ENCODE measurements around the gene INCA1.
"Not testable (repeated sequence)": the region's sequence is repeated elsewhere in the genome, so short reads cannot be mapped to it uniquely, and the experiment has no call there.

The INCA1 gene, protein sequence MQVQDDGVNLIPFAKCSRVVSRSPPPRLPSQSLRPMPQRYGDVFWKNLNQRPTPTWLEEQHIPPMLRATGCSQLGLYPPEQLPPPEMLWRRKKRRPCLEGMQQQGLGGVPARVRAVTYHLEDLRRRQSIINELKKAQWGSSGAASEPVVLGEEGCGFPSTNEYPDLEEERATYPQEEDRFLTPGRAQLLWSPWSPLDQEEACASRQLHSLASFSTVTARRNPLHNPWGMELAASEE

DNA sequence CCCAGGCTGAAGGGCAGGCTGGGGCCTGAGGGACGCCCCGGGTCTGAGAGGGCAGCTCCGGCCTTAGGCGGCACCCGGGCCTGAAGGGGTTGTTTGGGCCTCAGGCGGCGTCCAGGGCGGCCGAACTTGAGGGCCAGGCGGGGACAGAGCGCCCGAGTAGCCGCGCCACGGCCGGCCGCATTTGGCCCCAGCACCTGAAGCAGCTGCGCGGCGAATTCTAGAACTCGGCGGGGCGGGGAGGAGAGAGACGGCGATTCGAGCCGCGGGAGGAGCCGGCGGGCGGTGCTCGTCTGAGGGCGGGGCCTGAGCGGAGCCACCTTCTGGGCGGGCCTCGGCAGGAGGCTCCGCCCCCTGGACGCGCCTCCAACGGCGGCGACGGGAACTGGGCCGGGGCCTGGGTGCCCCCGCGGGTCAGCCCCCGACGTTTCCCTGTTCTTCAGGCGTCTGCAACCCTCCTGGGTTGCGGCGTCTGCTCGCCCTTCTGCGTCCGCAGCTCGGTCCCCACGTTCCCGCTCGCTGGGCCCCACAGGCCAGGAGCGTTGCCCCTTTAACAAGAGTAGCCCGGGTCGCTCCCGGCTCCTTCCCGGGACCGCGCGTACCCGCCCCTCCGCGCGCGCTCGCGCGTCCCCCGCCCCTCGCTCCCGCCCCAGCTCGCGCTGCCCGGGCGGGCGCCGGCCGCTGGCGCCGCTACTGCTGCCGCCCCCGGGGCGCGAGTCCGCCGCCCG is at the start of gene INCA1, which contains the start of gene KIF1C:
Gene INCA1 (minus strand): TSS at position 221 of the 725 bp plus-strand sequence. CDS start 3,085 bp downstream, outside the sequence.
Gene KIF1C (plus strand): TSS at position 649 of the 725 bp plus-strand sequence. CDS start 2,297 bp downstream, outside the sequence.
- peak; percentile 87 to 91 for DNase-seq

DNA sequence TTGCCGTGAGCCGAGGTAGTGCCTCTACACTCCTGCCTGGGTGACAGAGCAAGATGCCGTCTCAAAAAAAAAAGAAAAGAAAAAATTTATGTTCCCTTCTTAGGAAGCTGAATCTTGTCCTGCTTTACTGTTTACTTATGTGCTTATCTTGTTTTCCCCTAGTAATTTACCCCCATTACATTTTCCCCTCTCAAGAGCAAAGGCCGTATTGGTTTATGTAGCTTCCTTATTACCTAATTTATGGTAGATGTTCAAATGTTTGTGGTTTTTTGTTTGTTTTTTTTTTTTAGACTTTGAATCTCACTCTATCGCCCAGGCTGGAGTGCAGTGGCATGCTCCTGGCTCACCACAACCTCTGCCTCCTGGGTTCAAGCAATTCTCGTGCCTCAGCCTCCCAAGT is 48.2 kb upstream of the INCA1 start:
- DNase-seq, result no peak

DNA sequence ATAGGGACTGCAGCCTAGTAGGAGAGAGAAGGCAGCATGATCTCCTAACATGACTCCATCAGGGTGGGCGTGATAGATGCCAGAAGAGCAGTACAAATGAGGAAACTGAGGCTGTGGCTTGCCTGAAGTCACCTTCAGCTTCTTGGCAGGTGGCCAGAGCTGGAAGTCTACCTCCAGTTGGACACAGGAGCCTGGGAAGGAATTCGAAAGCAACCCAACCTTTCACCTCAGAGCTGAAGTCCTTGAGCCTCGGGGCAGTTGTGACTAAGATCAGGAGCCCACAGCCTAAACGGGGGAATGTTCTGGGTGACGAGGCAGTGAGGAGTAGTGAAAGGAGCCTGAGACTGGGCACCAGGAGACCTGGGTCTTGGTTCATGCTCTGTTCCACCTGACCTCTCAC is 47.3 kb upstream of the INCA1 start:
- DNase-seq, result no peak

DNA sequence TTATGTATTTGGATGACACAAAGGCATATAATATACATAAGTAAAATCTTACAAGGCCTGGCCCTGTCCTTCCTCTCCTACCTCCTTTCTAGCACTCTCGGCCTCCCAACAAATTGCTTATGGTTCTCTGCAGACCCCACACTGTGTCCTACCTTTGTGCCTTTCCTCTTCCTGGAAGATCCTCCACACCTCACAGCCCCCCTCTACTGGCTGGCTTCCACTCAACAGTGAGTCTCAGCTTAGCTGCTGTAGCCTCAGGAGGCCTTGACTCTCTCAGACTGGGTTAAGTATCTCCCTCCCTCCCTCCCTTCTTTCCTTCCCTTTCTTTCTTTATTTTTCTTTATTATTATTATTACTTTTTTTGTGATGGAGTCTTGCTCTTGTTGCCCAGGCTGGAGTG is 46.2 kb upstream of the INCA1 start:
- DNase-seq, result no peak

DNA sequence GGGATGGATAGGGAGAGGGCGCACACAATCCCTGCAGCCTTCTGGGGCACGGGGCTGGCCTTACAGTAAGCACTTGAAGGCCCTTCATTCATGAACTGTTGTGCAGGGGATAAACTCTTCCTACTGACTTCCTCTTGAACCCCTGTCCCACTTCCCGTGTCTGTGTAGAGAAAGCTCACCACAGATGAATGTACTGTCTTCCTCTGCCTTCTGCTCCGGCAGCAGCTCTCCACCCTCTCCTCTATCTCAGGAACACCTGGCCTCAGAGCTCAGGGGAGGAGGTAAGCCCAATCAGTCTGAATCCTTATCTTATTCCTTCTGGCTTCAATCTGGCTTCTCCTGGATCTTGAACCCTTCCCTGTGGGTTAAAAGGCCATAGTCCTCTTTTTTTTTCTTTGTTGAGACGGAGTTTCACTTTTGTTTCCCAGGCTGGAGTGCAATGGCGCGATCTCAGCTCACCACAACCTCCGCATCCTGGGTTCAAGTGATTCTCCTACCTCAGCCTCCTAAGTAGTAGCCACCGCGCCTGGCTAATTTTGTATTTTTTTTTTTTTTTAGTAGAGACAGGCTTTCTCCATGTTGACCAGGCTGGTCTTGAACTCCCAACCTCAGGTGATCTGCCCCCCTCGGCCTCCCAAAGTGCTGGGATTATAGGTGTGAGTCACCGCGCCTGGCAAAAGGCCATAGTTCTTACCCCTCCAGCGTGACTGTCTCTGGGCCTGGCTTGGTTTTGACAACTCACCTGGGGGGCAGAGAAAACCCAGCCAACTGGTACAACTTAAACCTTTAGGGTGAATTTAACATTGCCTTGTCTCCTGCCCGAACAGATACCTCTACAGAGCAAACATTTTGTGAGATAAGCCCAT is 45.1 kb upstream of the INCA1 start:
- DNase-seq, result peak in 1 of 2 experiments; percentile 44

DNA sequence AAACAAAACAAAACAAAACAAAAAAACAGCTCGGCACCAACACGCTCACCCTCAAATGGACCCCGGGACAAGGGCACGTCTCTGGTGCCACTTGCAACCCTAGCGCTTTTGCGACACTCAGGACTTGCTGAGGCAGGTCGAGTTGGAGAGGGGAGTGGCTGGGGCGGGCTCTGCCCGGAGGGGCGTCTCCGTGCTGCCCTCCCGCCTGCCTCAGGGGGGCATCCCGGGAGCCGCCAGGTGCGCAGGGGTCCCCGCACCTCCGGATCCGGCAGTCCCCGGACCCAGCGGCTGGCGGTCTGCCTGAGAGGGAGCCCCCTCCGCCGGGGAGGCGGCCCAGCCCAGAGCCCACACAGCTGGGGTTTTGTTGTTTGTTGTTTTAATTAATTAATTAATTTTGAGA is 38.0 kb upstream of the INCA1 start, which contains the start of gene SLC52A1:
Gene SLC52A1 (minus strand): TSS at position 112 of the 400 bp plus-strand sequence. CDS start 820 bp downstream, outside the sequence.
- no peak for DNase-seq

DNA sequence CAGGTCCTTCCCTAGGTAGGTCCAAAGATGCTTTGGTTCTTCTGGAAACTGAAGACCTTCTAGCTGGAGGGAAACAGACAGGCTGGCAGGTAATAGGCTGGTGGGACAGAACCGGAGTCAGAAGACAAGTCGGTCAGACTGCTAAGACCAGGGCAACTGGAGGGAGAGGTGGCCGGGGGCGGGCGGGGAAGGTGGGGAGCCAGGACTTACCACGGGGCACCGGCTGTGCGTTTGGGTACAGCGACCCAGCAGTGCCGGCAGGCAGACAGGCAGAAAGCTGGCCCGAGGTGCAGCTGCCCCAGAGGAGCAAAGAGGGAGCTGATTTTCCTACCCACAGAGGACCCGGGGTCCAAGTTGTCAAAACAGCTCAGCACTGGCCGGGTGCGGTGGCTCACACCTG is 37.3 kb upstream of the INCA1 start:
- DNase-seq, result no peak

DNA sequence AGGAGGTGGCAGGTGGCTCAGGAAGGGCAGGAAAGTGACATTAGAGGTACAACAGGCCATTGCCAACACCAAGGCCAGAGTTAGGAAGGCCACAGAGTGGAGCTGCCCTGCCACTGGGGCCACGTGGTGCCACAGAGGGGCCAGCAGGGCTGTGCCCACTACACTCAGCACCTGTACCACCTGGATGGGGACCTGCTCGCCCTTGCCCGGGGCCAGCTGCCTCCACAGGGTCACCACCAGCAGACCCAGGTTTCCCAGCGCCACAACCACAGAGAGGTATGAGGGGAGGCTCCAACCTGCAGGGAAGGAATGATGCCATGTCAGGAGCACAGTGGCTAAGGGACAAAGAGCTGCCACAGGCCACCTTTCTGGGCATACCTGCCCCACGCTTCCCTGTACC is 36.7 kb upstream of the INCA1 start:
- DNase-seq, result no peak

DNA sequence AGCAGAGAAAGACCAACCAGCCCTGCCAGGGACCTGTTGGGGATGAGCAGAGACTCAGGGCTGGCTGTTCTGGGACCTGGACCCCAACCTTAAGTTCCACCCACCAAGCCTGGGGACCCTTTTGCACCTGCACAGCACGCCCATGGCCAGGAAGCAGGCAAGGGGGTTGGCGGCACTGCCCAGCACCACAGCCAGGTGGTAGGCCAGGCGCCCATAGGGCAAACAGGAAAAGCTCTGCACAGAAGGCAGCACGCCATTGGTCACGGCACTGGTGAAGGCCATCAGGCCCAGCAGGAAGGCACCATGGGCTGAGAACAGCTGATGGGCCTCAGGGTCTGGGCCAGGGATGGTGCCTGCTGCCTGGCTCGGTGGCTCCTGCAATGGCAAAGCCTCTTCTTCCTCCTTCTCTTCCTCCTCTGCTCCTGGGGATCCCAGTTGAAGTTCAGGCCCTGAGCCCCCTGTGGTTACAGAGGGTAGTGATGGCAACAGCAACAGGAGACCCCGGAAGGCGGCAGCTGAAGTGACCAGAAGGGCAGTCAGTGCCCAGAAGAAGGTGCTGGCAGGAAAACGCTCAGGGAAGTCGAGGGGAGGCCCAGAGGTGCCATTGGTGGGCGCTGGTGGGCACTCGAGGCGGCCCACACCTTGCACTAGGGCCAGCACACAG is 36.2 kb upstream of the INCA1 start:
- no peak for DNase-seq

DNA sequence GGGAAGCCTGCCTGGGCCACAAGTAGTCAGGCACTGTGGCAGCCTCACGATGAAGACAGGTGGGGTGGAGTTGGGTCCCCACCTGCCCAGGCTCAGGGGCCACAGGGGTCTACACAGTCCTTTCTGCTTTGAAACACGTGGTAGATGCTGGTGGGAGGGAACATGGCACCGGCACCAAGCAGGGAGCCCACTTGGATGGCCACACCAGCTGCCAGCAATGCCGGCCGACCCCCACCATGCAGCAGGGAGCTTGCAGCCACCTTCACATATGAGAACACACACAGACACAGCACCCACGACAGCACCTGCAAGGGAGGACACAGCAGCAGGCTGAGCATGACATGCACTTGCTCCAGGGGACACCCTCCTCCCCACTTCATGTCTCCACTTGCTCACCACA is 35.5 kb upstream of the INCA1 start:
- DNase-seq, result no peak

DNA sequence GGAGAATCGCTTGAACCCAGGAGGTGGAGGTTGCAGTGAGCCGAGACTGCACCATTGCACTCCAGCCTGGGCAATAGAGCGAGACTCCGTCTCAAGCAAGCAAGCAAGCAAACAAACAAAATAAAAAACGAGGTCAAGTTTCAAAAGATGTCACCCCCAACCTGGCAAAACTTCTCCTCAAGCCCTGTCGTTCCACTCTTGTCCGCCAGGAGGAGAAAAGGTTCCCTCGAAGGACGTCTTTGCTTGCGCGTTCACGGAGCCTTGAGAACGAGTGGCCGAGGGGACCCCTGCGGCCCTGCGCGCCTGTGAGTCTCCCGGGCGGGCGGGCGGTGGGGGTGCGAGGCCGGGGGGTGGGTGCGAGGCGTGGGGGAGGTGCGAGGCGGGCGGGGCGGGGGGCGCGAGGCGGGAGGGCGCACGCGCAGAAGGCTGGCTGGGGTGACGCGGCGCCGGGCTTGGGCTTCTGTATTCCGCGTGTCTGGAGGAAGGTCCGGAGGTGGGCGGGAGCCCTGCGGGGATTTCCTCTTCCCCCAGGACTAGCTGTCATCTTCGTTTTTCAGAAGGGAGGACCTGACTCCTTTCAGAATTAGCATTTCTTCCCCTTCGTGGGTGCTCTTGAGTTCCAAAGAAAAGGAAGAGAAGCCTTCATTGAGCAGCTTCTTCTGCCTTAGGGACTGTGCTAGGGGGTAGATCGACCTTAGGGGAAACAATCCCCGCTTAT is 34.2 kb upstream of the INCA1 start:
- peak; percentile 84 to 86 for DNase-seq

DNA sequence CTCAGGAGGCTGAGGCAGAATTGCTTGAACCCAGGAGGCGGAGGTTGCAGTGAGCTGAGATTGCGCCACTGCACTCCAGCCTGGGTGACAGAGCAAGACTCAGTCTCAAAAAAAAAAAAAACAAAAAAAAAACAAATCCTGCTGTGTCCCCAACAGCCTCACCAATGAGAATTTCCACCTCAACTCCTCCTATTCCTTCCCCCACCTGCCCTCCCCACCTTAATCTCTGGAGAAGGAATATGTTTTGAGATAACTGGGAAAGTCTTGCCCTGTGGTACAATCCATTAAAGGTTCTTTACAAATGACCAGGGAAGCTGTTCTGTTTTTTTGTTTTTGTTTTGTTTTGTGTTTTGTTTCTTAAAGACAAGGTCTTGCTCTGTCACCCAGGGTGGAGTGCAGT is 32.8 kb upstream of the INCA1 start:
- not testable (repeated sequence) for DNase-seq

DNA sequence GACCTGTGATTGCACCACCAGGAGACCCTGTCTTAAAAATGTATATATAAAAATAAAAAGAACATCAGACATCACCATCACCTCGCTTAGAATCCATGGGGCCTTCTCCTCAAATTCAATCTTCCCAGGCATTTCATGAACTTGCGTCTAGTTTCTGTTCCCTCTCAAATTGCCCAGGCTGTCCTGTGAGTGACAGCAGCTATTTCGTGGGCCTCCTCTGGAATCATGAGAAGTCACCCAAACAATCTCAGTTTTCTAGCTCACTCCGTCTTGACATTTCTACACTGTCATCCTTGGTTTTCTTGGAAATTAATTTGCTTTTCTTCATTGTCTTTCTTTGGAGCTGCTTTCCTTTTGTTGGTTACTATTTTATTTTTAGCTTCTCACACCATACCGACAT is 30.6 kb upstream of the INCA1 start:
- DNase-seq, result no peak

DNA sequence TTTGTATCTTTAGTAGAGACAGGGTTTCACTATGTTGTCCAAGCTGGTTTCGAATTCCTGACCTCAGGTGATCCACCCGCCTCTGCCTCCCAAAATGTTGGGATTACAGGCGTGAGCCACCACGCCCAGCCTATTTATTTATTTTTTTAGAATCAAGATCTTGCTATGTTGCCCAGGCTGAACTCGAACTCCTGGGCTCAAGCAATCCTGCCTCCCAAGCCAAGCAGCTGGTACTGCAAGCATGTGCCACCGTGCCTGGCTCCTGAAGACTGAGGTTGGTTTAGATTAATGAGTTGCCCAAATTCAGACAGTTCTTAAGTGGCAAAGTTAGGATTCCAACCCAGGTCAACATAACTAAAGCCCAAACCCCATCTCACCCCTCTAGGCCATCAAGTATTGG is 30.0 kb upstream of the INCA1 start:
- DNase-seq, result no peak

DNA sequence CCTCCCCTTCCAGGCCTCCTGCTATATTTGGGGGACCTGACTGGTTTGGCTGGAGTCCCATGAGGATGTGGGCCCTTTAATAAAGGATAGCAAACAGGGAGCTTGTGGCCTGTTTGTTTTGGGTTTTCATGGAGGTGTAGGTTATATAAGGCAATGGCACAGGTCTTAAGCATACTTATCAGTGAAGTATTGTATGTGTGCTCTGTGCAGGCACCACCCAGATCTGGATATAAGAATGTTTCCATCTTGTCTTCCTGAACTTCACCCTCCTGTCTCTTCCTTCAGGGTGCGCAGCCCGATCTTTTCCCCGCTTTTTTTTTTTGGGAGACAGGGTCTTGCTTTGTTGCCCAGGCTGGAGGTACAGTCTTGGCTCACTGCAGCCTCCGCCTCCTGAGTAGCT is 27.3 kb upstream of the INCA1 start:
- DNase-seq, result no peak

DNA sequence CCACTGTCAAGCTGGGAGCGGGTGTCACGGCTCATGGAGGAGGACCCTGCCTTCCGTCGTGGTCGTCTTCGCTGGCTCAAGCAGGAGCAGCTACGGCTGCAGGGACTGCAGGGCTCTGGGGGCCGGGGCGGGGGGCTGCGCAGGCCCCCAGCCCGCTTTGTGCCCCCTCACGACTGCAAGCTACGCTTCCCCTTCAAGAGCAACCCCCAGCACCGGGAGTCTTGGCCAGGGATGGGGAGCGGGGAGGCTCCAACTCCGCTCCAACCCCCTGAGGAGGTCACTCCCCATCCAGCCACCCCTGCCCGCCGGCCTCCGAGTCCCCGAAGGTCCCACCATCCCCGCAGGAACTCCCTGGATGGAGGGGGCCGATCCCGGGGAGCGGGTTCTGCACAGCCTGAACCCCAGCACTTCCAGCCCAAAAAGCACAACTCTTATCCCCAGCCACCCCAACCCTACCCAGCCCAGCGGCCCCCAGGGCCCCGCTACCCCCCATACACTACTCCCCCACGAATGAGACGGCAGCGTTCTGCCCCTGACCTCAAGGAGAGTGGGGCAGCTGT is 26.3 kb upstream of the INCA1 start:
- DNase-seq, result no peak

DNA sequence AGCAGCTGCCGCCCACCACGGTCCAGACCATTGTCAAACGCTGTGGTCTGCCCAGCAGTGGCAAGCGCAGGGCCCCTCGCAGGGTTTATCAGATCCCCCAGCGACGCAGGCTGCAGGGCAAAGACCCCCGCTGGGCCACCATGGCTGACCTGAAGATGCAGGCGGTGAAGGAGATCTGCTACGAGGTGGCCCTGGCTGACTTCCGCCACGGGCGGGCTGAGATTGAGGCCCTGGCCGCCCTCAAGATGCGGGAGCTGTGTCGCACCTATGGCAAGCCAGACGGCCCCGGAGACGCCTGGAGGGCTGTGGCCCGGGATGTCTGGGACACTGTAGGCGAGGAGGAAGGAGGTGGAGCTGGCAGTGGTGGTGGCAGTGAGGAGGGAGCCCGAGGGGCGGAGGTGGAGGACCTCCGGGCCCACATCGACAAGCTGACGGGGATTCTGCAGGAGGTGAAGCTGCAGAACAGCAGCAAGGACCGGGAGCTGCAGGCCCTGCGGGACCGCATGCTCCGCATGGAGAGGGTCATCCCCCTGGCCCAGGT is 24.9 kb upstream of the INCA1 start:
- DNase-seq, result no peak

DNA sequence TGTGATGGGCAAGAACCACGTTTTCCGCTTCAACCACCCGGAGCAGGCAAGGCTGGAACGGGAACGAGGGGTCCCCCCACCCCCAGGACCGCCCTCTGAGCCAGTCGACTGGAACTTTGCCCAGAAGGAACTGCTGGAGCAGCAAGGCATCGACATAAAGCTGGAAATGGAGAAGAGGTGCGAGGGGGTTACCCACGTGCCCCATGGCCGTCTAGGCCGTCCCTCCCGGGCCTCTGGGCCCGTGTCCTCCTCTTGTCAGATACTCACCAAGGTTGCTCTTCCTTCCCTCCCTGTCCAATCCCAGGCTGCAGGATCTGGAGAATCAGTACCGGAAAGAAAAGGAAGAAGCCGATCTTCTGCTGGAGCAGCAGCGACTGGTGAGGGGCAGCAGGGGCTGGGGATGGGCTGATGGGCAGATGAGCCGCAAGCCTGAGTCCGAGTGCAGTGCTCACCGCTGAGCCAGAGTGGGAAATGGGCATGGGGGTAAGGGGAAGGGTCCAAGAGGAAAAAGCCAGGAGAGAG is 23.2 kb upstream of the INCA1 start:
- no peak for DNase-seq

DNA sequence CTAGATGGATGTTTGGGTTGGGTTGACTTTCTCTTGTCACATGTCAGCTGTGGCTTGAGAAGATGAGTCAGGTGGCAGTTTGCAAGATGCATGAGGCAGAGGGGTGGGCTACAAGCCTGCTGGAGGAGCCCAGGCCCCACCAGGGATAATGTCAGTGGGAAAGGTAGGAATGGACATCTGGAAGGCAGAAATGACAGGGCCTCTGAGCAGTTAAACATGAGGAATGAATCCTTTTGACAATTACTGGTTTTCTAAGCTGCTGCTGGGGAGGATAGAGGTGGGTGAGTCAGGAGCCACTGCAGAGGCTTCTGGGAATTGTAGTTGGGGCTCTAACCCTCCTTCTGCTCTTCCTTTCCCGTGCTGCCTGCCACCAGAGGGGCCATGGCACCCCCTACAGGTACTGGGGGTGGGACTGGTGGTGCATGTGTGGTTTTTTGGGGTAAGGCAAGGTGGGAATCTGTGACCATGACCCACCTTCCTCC is 22.2 kb upstream of the INCA1 start:
- peak in 1 of 2 experiments; percentile 57 for DNase-seq

DNA sequence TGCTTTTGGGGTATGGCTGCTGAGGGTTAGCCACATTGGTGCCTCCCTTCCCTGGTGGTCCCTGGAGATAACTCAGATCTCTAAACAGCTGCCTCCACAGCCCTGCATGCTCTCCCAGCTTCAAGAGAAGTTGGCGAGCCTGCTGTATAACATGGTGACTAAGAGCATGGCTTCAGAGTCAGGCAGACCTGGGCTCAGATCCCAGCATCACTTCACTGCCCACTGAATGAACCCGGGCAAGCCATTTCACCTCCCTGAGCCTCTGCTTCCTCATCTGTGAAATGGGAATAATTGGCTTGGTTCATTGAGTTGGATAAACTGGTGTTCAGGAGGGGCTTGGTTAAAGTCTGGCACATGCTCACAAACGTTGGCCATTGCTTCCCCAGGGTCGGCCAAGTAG is 17.0 kb upstream of the INCA1 start:
- no peak for DNase-seq

DNA sequence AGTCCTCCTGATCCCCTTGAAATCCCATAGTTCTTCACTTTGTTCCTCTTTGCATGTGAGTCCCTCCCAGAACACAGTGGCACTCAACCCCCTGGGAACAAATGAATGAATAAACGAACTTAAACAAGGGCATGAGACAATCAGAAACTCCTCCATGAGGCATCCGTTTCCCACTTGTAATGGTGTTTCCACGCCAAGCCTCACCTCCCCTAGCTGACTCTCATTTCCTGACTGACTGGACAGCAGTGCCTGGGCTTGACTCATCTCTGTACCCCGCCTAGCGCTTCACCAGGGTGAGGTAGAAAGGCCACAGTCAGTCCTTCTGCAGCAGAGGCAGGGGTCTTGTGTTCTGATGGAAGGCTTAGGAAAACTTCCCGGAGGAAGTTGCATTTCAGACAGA is 14.6 kb upstream of the INCA1 start:
- DNase-seq, result no peak
